Prostate gland (tissue), 2 donors: ENCODE results near the gene MT1A.

Experiments
- CTCF ChIP-seq, 4 experiments: fragments of 200-600 bp in 2 of 4; fragments of 450-650 bp in 2 of 4; sonication (generic) in 2 of 4; IDR thresholded peaks; 1 replicate in 3 of 4; 2 replicates in 1 of 4; pipeline ENCODE4 v1.5.1; 2016 to 2019; ENCODE audit warnings: antibody characterized with exemption in 4 of 4, mild to moderate bottlenecking in 2 of 4, moderate library complexity in 2 of 4
- POLR2A ChIP-seq: fragments of 450-650 bp; IDR thresholded peaks from one replicate; pipeline ENCODE4 v1.6.1; 2016; ENCODE audit warnings: antibody characterized with exemption, mild to moderate bottlenecking

GRCh38 chr16:56667581-56668571, 29.4 kb downstream of the MT1A start, which contains the start of gene MT1G:
- TF ChIP-seq POLR2A (no peak), CTCF (IDR thresholded peaks at IDR 0.05) (no peak)
